DMS53 treated with DMSO at 0.1 percent for 48 hours (cell line): Measurements from ENCODE around the gene GEMIN7.

Experiments
- DNase-seq: peaks from one replicate; lab custom pipeline; 2025; ENCODE audit not compliant: unreplicated experiment; lab: John Stamatoyannopoulos, UW

Gene GEMIN7

DNA sequence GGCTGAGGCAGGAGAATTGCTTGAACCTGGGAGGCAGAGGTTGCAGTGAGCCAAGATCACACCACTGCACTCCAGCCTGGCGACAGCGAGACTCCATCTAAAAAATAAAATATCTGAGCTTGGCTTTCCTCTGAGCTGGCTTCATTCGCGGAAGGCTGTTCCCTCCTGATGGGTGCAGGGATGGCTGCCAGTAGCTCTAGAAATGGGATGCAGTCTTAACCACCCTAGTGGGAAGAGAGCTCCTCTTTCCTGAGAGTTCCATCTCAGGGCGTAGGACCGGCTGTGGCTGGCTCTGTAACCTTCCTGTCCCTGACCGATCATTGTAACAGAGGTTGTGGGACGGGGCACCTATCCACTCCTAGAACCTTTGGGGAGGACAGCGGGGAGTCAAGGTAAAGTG, 46.3 kb downstream of the GEMIN7 start:
- DNase-seq, result no peak

DNA sequence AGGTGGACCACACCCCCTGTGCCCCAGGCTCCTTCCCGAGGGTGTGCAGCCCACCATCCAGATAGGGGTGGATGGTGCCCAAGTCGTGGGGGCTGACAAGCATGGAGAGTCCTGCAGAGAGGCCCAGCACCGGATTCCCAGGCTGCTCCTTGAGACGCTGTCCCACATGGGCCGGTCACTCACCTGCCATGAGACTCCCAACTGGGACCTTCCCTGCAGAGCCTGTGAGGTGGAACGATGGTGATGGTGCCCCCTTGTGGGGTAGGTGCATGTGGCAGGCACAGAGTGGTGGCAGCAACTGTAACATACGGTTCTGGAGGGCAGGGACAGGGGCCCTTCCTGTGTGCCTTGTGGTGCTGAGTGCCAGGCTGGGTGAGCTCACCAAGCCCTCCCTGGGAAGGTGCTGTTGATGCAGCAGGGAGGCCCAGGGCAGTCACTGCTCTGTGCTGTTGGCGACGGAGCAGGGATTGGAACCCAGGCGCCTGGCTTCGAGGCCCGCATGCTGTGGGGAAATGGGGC, 47.0 kb downstream of the GEMIN7 start:
- DNase-seq, result peak; percentile 37

DNA sequence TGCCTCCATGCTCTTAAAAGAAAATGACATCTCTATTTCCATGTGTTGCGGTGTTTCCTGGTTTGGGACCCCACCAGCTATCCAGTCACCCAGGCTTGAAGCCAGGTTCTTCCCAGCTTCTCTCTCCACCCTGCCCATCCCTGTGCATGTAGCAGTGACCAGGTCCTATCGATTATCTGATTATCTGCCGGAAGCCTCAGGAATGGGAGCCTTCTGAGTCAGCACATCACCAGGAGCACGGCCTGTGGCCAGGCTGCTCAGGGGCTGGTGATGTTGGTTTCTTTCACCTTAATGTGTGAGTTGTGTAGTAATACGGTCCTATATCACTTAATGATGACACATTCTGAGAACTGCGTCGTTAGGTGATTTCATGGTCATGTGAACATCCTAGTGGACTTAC, 47.6 kb downstream of the GEMIN7 start:
- no peak for DNase-seq

DNA sequence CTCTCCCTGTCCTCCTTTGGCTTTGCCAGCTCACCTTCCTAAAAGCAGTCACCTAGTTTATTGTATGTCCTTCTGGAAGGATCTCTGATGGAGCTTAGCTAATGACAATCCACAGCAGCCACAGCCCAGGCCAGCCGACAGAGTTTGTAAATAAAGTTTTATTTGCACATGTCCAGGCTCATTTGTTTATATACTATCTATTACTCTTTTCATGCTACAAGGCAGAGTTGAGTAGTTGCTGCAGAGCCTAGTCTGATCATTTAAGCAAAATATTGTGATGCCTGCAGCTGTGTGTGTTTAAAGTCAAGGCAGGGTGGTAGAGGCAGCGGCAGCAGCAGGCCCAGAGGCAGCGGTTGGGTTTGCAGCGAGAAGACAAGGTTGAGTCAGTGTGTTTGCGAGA, 49.1 kb downstream of the GEMIN7 start:
- no peak for DNase-seq

DNA sequence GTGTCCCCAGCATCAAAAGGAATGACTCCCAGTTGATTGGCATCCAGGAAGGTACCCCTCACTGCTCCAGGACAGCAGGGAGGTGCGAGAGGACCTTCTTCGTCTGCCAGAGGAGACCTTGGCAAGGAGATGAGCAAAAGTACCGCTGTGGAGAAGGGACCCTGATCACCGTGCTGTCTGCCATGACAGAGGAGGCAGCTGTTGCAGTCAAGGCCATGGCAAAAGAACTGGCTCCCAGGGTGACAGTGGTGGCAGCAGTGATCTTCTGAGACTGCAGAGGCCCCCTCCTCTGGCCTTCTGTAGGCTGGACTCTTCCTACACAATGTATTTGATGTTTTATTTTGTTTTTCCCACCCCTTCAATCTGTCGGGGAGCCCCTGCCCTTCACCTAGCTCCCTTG, 49.7 kb downstream of the GEMIN7 start:
- DNase-seq, result no peak

DNA sequence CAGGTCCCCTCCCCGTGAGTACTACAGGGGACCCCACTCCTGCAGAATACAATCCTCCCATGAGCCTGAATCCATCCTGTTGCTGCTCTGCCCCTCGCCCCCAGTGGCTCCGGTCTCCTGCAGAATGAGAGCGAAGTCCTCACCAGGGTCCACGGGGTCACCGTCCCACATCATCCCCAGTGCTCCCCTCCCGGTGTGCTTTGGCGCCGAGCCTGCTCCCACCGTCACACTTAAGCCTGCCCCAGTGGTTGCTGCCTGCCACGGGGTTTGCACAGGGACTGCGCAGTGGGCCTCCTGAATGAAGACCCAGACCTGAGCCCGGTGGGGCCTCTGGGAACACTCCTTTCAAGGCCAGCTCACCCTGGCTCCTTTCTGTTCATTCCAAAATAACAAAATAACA, 51.2 kb downstream of the GEMIN7 start:
- DNase-seq, result no peak

DNA sequence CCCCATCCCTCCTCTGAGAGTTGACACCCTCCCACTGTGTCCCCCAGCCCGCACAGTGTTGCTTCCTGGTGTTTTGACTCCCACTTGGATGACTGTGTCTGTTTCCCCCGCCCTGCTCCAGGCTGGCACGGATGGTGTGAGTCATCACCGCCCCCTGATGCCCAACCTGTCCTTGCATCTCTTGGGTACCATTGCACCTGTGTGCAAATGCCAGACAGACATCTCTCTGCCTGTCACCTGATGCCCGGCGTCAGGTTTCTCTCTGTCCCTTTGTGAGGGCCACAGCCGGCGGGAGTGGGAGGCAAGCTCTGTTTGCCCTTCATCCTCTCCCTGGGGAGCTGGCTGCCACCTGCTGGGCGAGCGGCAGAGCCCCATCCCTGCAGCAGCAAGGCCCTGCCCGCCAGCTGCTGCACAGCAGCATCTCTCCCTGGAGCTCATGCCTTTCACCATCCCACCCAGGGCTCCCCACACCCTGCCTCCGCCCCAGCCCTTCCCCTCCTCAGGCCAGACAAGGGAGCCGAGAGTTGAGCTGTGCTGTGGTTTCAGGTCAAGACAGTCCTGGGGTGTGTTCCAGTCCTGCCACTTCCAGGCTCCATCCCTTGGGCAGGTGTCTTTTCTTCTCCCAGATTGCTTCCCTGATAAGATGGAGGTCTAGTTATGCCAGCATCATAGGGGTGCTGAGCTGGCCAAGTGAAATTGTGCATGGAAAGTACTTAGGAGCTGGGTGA, 52.0 kb downstream of the GEMIN7 start:
- DNase-seq, result peak; percentile 91

DNA sequence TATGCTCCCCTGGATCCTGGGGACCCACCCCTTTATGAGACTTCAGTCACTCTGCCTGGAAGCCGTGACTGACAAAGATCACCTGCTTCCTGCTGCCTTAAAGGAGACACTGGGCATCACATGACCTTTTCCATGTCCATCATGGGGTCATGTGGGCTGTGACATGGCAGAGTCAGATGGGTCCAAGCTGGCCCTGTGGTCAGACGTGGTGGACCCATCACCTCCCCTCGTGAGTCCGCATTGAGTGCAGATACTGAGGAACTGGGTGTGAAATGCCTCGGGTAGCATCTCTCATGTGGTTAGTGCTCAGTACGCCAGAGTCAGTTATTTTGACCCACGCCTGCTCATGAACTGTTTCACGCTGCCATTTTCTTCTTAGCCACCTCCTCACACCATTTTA, 54.6 kb downstream of the GEMIN7 start:
- no peak for DNase-seq

DNA sequence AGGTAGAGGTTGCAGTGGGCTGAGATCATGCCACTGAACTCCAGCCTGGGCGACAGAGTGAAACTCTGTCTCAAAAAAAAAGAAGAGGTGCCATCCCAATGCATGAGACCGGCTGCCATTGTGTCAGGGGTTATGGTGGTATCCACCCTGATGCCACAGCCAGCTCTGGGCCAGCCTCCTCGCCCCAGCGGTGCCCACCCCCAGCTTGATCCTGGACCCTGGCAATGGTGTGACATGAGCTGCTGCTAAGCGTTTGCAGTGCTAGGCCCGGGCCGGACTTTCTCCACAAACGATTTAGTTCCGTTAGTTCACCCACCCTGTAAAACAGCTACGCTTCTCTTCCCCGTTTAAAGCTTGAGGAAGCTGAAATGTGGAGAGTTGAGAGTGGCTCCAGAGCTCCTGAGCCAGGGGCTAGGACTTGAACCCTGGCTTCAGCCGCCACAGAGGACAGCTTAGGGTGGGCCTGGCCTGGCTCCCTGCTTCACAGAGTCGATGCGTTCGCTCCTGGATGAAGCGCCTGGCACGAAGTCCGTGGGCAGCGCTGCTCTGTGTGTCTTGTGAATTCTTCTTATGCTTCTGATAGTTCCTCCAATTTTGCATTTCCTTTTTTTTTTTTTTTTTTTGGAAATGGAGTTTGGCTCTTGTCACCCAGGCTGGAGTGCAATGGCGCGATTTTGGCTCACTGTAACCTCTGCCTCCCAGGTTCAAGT, 56.3 kb downstream of the GEMIN7 start:
- no peak for DNase-seq

DNA sequence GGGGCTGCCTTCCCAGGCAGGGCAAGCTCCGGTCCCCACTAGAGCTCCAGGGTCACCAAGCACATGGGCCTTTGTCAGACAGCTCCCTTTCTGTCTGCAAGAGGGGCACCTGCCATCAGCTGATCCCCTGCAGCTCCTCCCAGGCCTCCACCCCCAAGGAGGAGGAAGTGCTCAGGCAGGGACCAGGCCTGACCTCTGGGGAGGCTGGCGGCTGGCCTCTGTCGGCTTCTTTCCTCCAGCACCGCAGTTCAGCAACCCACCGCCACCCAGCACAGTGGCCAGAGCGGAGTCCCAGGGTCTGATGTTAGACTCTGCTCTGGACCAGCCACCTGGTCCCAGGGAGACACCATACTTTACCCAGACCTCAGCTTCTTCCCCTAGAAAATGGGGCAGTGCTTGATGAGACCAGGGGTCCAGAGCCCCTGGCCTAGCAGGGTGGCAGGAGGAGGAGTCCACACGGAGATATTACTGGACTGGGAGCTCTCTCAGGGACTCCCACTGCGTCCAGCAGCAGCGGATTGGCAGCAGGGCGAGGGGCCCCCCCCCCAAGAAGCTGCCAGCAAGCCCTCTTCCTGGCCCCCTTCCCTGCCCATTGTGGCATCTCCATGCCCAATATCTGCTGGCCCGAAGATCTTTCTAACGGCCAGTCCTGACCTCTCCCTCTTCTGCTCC, 57.6 kb downstream of the GEMIN7 start:
- no peak for DNase-seq

DNA sequence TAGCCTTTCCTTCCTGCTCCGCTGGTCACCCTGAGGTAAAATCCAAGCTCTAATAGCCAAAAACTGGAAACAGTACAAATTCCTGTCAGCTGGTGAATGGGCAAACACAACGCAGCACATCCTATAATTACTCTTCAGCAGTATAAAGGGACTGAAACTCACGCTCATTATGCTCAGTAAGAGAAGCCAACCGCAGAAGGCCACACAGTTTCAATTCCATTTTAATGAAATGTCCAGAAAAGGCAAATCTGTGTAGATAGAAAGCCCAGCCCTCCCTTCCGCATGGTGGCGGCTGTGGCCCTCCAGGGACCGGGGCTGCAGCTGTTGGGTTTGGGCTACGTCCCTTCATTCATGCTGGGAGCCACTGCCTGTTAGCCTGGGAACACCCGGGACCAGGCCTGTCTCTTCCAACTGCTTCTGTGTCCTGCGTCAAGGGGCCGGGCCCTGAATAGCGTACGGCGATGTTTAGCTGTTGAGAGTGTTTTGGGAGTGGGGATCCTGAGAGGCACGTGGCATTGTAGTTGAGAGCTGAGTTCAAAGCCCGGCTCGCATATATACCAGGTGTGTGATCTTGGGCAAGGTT, 58.2 kb downstream of the GEMIN7 start:
- DNase-seq, result no peak

DNA sequence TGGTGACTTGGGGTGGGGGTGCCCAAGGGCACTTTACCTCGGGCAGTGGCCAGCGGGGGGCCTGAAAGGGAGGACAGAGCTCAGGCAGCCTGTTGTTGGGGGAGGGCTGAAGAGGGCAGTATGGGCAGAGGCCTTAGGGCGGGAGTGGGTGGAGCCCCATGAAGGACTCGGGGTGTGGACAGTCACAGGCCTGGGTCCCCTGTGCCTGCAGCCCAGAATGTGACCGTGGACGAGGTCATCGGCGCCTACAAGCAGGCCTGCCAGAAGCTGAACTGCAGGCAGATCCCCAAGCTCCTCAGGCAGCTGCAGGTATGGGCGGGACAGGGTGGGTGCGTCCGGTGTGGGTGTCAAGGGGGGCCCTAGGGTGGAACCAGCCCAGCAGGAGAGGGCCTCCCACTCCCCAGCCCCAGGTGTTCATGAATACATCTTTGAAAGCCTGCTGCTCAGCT, 59.3 kb downstream of the GEMIN7 start:
- DNase-seq, result no peak

DNA sequence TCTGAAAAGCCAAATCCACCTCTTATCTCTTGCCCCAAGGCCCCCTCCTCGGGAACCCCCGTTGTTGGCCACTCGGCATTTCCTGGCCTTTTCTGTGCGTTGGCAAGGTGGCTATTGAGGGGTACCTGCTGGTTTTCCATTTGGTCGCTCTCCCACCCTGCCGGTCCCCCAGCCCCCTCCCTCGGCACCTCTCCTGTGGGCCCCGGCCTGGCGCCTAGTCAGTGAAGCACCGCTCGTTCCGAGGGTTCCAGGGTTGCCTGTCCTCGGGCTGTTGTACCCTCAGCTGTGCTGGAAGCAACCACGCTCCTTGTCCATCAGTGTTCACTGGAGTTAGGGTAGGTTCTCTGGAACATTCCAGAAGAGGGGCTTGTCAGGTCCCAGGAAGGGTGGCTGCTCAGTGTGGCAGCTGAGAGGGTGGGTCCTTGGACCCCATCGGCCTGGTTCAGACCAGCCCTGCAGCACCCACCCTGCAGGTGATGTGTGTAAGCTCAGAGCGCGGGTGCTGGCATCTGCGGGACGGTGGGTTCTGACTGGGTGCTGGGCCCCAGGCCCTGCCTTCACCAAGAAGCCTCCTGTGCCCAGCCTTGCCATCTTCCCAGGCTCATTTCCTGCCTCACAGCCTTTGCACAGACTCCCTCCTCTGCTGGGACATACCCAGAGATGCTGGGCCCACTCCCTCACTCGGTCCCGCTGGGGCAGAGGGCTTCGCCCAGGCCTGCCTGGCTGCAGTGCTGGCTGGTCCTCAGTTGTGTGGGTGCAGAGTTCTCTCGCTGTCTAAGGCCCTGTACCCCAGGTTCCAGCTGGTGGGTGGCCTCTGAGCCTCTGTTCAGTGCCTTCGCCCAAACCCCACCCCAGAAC, 60.5 kb downstream of the GEMIN7 start:
- DNase-seq, result no peak

DNA sequence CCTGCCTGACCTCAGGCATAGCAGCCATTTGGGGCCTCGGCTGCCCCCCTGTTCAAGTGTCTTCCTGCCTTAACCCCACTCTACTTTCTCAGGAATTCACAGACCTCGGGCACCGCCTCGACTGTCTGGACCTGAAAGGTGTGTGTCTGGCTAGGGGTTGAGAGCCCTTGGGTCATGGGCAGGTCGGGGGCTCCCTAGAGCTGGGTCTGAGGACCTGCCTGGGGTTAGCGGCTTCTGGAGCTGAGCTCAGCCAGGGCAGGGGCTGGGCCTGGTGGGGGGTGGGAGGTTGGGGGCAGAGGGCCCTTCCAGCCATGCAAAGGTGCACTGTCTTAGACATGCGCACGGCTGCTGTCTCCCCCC, 61.1 kb downstream of the GEMIN7 start:
- no peak for DNase-seq

DNA sequence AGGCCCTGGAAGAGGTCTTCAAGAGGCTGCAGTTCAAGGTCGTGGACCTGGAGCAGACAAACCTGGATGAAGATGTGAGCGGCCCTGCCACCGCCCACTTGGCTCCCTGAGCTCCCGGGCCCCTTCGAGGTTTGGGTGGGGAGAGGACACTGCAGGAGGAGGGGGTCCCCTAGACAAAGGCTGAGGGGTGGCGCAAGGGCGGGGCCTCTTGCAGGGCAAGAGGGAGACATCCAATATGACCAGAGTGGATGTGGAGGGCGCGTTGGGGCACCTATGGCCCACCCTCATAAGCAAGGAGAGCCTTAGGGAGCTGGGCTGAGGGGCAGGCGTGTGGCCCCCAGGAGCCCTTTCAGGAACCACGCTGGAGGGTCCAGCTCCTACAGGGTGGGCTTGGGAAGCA, 61.5 kb downstream of the GEMIN7 start:
- DNase-seq, result no peak
